Activated gamma-delta T cell (primary cell): ENCODE measurements around the gene PIEZO1.

Source experiments
- DNase-seq: peaks from one replicate; lab custom pipeline; 2025; lab: John Stamatoyannopoulos, UW

The PIEZO1 gene

GRCh38 chr16:88721815-88722755, 62.9 kb downstream of the PIEZO1 start:
- DNase-seq = no peak

- DNase-seq = no peak
Measured at GRCh38 chr16:88721236-88721635, 63.8 kb downstream of the PIEZO1 start.

GRCh38 chr16:88720396-88720970, 64.5 kb downstream of the PIEZO1 start:
- DNase-seq = no peak

DNA sequence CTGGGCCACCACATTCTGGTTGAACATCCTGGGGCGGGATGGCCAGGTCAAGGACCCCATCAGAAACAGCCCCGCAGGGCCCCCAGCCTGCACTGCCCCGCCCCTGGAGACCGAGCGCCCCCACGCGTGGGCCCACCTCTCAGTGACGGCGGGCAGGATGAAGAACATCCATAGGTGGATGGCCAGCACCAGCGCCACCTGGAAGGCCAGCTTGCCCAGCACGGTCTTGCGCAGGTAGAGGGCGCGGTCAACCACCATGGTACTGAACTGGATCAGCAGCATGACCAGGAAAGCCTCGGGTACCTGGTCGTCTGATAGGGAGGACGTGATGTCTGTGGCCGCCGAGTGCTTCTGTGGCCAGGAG, 65.1 kb downstream of the PIEZO1 start:
- DNase-seq = no peak

DNA sequence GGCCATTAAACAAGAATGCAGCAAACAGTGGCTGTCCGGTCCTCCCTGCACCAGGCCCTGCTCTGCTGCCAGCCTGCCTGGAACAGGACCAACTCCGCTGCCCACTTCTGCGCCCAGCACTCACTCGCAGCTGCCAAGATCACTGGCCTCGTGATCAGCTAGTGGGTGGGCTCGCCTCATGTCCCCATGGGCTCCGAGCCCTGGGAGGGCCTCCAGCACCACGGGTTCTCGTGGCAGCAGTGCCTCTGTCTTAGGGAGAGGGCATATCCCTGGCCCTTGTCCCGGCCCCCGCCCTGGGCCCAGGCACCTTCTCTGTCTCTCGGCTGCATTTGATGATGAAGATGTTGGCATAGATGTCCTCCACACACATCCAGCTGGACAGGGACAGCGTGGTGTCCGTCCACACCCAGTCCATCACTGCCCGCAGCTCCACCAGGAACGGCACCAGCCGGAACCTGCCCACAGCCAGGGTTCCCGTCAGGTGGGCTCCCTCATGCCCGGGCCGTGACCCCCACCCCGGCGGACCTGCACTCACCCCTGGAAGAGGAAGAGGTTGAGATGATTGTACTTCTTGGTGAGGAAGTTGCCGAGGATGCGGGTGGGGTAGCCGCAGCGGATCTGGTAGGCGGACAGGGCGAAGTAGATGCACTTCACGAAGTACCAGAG, 65.6 kb downstream of the PIEZO1 start:
- no peak for DNase-seq

DNA sequence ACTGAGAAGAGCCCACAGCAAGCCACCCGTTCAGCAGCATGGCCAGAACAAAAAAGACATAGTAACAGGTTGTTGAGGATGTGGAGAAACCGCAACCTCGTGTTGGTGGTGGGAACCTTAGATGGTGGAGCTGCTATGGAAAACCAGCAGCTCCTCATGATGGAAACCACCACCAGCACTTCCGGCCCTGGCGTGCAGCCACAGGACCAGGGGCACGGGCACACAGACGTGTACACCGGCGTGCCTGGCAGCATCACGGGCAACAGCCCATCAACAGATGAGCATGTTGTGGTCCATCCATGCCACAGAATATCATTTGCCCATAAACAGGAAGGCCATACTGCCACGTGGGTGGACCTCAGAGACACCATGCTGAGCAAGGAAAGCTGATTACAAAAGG, 66.8 kb downstream of the PIEZO1 start:
- DNase-seq = no peak

GRCh38 chr16:88716601-88717001, 68.4 kb downstream of the PIEZO1 start:
- no peak for DNase-seq

DNA sequence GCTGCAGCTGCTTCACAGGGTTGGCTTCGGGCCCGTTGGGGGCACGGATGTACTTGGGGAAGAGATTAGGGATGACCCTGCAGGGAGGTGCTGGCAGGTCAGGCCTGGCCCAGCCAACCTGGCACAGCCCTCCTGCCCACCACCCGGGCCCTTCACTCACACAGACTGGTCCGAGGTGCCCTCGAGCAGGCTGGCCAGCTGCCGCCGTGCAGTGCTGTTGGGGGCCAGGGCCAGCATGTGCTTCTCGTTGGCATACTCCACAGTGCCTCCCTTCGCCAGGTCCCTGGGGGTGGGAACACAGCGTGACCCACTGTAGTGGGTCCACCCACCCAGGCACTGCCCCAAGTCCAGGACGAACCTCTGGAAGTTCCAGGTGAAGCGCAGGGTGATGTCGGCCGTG, 68.8 kb downstream of the PIEZO1 start:
- DNase-seq = no peak

GRCh38 chr16:88715312-88716190, 69.5 kb downstream of the PIEZO1 start:
- no peak for DNase-seq

GRCh38 chr16:88714420-88715302, 70.4 kb downstream of the PIEZO1 start:
- DNase-seq = no peak

- no peak for DNase-seq
Measured at GRCh38 chr16:88713568-88714419, 71.2 kb downstream of the PIEZO1 start.

DNA sequence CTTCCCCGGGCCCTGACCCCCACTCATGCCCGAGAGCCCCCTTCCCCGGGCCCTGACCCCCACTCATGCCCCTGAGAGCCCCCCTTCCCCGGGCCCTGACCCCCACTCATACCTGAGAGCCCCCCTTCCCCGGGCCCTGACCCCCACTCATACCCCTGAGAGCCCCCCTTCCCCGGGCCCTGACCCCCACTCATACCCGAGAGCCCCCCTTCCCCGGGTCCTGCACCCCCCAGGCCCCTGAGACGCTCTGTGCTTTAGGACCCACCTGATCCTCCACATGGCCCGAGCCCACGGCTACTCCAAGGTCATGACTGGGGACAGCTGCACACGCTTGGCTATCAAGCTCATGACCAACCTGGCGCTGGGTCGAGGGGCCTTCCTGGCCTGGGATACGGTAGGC, 72.0 kb downstream of the PIEZO1 start:
- no peak for DNase-seq

DNA sequence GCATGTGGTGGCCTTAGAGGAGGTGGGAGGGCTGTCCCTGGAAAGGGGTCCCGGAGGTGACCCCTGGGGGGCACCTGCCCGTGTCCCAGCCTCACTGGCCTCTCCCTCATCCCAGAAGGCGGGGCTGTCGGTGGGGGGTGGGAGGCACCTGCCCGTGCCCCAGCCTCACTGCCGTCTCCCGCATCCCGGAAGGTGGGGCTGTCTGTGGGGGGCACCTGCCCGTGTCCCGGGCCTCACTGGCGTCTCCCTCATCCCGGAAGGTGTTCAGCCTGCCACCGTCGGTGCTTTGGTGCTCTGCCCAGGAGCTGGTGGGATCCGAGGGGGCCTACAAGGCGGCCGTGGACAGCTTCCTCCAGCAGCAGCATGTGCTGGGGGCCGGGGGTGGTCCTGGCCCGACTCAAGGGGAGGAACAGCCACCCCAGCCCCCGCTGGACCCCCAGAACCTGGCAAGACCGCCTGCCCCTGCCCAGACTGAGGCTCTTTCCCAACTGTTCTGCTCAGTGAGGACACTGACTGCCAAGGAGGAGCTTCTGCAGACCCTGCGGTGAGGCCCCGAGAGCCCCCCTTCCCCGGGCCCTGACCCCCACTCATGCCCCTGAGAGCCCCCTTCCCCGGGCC, 72.5 kb downstream of the PIEZO1 start:
- no peak for DNase-seq

- DNase-seq = no peak
Measured at GRCh38 chr16:88711750-88712340, 73.2 kb downstream of the PIEZO1 start.

- DNase-seq = no peak
Measured at GRCh38 chr16:88710556-88710955, 74.5 kb downstream of the PIEZO1 start.

GRCh38 chr16:88706965-88707826, 77.8 kb downstream of the PIEZO1 start:
- DNase-seq = no peak

GRCh38 chr16:88706229-88706964, 78.6 kb downstream of the PIEZO1 start, which contains the start of the genes CTU2 and RNF166:
TSS of gene CTU2 (plus strand) at chr16:88706503. CDS start at chr16:88706531, 28 bp downstream.
TSS of gene RNF166 (minus strand) at chr16:88706408. CDS start at chr16:88706325, 83 bp downstream.
- DNase-seq = peak; percentile 93
